Cardiac muscle cell (in vitro differentiated cells and primary cell): ENCODE results near the gene TSPO. TPM values are rescaled to one million over a fixed set of nuclear protein-coding genes. Genes with fewer than 3 reads are reported as not detected.

Experiments used
- DNase-seq, 2 donors: peaks; one replicate each; pipeline versions ENCODE4 v3.0.0 to v3.0.0-alpha.2; 2010 to 2017; ENCODE audit warnings: low read depth in 1 of 2, low spot score in 1 of 2
- H3K27ac ChIP-seq: fragments of 200-600 bp; sonication (generic); 2 replicates; pipeline ENCODE4 v1.5.1; 2016
- H3K27me3 ChIP-seq: fragments of 200-600 bp; sonication (generic); 2 replicates; pipeline ENCODE4 v1.6.0; 2016; ENCODE audit warnings: control low read depth
- H3K36me3 ChIP-seq: fragments of 200-600 bp; sonication (generic); 2 replicates; pipeline ENCODE4 v1.5.1; 2016; ENCODE audit warnings: control low read depth
- H3K4me1 ChIP-seq: fragments of 200-600 bp; sonication (generic); 2 replicates; pipeline ENCODE4 v1.8.1; 2017; ENCODE audit warnings: low read depth, mild to moderate bottlenecking, mixed run types
- H3K4me3 ChIP-seq: fragments of 200-600 bp; sonication (generic); 2 replicates; pipeline ENCODE4 v1.5.1; 2016; ENCODE audit warnings: mild to moderate bottlenecking
- H3K9me3 ChIP-seq: fragments of 200-600 bp; sonication (generic); 2 replicates; pipeline ENCODE4 v1.5.1; 2017; ENCODE audit warnings: low read depth, mild to moderate bottlenecking, control low read depth
- polyA plus RNA-seq: library from polyadenylated mRNA; unstranded; fragments of >200 nt; fragmentation: Nextera tagmentation; extraction: Ambion mirVana; gene quantifications from 2 replicates; pipeline ENCODE4 v1.2.1, GENCODE V29; 2016
- total RNA-seq: library from RNA; depleted of rRNA; stranded (reverse); fragments of >200 nt; gene quantifications from 2 replicates; pipeline ENCODE4 v1.2.3, GENCODE V29; 2016
- TF ChIP-seq, protein P1 (sequence below): IDR thresholded peaks from 2 replicates; pipeline ENCODE4 v1.5.1; 2012; ENCODE audit warnings: low read depth, mild to moderate bottlenecking, low read length

Gene TSPO
- total and polyA plus RNA-seq, 2 experiments from 2014 or later, result 20.3 to 59.0 TPM

DNA sequence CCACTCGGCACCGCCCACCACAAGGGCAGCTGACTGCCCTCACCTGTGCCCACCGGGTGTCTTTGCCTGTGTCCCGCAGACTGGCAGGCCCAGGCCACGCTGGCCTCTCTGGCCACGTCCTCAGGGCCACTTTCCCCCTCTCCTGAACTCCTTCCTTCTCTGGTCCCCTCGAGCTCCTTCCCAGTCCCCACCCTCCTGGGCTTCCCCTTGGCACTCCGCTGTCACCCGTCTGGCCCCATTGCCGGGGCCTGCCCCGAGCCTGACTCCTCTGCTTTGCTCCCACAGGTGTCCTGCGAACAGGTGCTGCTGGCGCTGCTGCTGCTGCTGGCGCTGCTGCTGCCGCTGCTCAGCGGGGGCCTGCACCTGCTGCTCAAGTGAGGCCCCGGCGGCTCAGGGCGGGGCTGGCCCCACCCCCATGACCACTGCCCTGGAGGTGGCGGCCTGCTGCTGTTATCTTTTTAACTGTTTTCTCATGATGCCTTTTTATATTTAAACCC lies 22.4 kb upstream of the TSPO start:
- H3K4me3 ChIP-seq, result no peak overlapping the region
- DNase-seq, result no peak
- peaks cover 8% of the 10 kb centered on the region for H3K36me3 ChIP-seq
- H3K4me1 ChIP-seq, result peaks cover 7% of the 10 kb centered on the region
- TF ChIP-seq, protein P1, sequence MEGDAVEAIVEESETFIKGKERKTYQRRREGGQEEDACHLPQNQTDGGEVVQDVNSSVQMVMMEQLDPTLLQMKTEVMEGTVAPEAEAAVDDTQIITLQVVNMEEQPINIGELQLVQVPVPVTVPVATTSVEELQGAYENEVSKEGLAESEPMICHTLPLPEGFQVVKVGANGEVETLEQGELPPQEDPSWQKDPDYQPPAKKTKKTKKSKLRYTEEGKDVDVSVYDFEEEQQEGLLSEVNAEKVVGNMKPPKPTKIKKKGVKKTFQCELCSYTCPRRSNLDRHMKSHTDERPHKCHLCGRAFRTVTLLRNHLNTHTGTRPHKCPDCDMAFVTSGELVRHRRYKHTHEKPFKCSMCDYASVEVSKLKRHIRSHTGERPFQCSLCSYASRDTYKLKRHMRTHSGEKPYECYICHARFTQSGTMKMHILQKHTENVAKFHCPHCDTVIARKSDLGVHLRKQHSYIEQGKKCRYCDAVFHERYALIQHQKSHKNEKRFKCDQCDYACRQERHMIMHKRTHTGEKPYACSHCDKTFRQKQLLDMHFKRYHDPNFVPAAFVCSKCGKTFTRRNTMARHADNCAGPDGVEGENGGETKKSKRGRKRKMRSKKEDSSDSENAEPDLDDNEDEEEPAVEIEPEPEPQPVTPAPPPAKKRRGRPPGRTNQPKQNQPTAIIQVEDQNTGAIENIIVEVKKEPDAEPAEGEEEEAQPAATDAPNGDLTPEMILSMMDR, result no peak
- H3K27ac ChIP-seq, result no peak overlapping the region
- H3K27me3 ChIP-seq, result no peaks in the 10 kb centered on the region
- H3K9me3 ChIP-seq, result no peaks in the 10 kb centered on the region

DNA sequence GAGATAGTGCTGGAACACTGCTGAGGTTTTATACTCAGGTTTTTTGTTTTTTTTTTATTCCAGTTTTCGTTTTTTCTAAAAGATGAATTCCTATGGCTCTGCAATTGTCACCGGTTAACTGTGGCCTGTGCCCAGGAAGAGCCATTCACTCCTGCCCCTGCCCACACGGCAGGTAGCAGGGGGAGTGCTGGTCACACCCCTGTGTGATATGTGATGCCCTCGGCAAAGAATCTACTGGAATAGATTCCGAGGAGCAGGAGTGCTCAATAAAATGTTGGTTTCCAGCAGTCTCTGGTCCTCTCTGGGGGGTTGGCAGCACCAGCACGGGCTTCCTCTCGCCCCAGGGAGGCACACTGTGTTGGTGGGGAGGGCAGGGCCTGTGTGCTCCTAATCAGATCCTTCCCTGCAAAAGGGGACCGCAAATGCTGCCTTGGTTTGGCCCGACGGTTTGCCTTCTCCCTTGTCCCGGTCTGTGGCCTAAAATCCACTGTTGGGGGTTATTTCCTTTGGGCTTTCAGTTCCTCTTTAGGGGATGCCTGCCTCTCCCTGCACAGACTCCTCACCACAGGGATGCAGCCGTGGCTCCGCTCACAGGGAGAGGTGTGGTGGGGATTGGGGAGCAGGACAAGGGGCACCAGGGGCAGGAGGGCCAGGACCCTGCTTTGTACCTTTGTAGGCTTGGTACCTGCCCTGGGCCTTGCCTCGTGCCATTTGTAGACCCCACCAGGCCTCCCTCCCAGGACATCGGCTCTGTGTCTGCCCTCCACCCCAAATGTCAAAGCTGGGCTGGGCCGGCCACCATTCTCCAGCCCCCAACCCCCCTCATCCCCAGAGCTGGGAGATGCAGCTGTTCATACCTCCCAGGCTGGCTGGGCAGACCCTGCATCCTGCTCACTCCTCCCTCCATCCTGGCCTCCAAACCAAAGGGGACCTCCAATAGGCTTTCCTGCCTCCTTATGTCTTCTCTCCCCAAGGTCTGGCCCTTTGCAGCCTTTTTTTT lies 21.6 kb upstream of the TSPO start:
- no peaks in the 10 kb centered on the region for H3K9me3 ChIP-seq
- no peaks in the 10 kb centered on the region for H3K27me3 ChIP-seq
- peaks cover 7% of the 10 kb centered on the region for H3K4me1 ChIP-seq
- TF ChIP-seq, protein P1, result no peak
- H3K4me3 ChIP-seq, result no peak overlapping the region
- H3K27ac ChIP-seq, result no peak overlapping the region
- no peak for DNase-seq
- peaks cover 11% of the 10 kb centered on the region for H3K36me3 ChIP-seq

DNA sequence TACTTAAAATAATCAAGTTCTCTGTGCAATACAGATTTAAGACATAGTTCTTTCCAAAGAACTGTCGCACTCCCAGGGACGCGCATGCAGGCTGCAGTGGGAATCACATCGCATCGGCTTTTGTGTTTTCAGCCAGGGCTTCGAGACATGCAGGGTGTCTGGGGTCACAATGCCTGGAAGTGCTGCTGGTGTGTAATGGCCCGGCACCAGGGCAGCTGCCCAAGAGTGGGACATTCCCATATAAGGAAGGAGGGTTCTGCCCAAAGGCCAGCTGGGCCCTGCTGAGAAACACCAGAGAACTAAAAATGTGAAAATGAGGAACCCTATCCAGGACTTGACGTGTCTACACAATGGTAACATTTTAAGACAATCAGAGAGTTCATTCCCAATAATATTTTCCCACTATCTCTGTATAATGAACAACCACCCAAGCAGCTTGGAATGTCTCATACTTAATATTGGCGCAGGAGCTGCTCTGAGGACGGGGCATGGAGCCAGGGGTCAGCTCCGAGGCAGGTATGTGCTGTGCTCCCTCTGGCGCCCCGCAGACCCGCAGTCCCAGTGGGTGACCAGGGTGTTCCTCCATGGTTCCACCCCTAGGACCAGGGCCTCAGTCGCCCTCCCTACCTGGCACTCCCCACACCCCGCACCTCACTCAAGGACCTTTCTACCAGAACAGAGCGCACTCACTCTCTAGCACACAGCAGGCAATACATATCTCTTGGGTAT lies 19.4 kb upstream of the TSPO start:
- TF ChIP-seq, protein P1, result no peak
- H3K4me3 ChIP-seq, result no peak overlapping the region
- H3K27ac ChIP-seq, result peak overlapping the region; percentile 12
- H3K9me3 ChIP-seq, result no peaks in the 10 kb centered on the region
- H3K36me3 ChIP-seq, result peaks cover 19% of the 10 kb centered on the region
- peaks cover 2% of the 10 kb centered on the region for H3K4me1 ChIP-seq
- DNase-seq, result no peak
- no peaks in the 10 kb centered on the region for H3K27me3 ChIP-seq

DNA sequence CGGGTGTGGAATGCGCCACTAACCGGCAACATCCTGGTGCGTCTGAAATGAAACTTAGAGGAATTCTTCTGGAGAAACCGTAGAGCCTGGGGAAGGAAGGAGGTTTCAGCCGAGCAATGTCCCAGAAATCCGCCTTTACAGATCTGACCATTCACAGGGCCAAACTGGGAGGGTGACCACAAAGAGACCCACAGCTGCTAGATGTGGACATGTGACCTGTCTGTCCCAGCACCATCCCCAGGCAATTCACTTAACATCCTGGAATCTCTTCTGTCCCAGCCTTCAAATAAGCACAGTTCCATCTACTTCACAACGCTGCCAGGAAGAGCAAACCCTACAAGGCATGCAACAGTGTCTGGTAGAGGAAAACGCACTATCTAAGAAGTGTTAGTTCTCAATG lies 18.0 kb upstream of the TSPO start:
- no peak overlapping the region for H3K27ac ChIP-seq
- TF ChIP-seq, protein P1, result no peak
- peaks cover 21% of the 10 kb centered on the region for H3K36me3 ChIP-seq
- H3K9me3 ChIP-seq, result no peaks in the 10 kb centered on the region
- no peak overlapping the region for H3K4me3 ChIP-seq
- no peaks in the 10 kb centered on the region for H3K27me3 ChIP-seq
- no peak for DNase-seq
- H3K4me1 ChIP-seq, result no peaks in the 10 kb centered on the region

DNA sequence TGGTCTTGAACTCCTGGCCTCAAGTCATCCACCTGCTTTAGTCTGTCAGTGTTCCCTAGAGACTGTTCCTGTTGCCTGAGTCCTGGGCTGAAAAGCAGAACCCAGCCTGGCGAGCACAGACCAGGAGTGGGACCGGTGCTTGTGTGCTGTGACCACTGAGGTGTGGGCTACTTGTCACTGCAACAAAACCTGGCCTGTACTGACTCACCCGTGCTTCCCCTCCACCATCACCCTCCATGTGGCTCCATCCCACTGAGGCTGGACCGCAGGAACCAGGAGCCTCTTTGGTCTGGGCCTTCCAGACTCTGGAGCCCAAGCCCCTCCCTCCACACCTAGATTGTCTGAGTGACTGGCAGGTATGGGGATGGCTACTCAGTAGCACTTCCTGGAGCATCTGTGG lies 16.8 kb upstream of the TSPO start:
- no peaks in the 10 kb centered on the region for H3K4me1 ChIP-seq
- H3K27me3 ChIP-seq, result no peaks in the 10 kb centered on the region
- no peak overlapping the region for H3K4me3 ChIP-seq
- no peaks in the 10 kb centered on the region for H3K9me3 ChIP-seq
- H3K36me3 ChIP-seq, result peaks cover 21% of the 10 kb centered on the region
- no peak overlapping the region for H3K27ac ChIP-seq
- DNase-seq, result no peak
- TF ChIP-seq, protein P1, result no peak
